H1 (cell line): ENCODE measurements around the gene GJD4. TPM values are rescaled to one million over a fixed set of nuclear protein-coding genes. Genes with fewer than 3 reads are reported as not detected.

Experiments used
- ATF2 ChIP-seq: IDR thresholded peaks from 2 replicates; pipeline ENCODE4 v1.6.1; 2012; ENCODE audit warnings: low read length, inconsistent platforms
- CBX8 ChIP-seq: fragments of 300-800, 300-1000 bp; sonication (generic); IDR thresholded peaks from 2 replicates; pipeline ENCODE4 v1.7.1; 2016; ENCODE audit warnings: low read depth, low read length, borderline replicate concordance
- CHD2 ChIP-seq: IDR thresholded peaks from 2 replicates; pipeline ENCODE4 v1.6.1; 2012; ENCODE audit warnings: low read length, improper control_type of control experiment
- CHD7 ChIP-seq: fragments of 300-600 bp; sonication (generic); IDR thresholded peaks from 2 replicates; pipeline ENCODE4 v1.7.1; 2012; ENCODE audit warnings: low read length, moderate library complexity, mild to moderate bottlenecking, inconsistent platforms; ENCODE audit not compliant: insufficient replicate concordance
- NRF1 ChIP-seq: IDR thresholded peaks from 2 replicates; pipeline ENCODE4 v1.6.1; 2011; ENCODE audit warnings: mild to moderate bottlenecking, low read depth, low read length, improper control_type of control experiment
- SP2 ChIP-seq: IDR thresholded peaks from 2 replicates; pipeline ENCODE4 v1.6.1; 2012; ENCODE audit warnings: mild to moderate bottlenecking, low read length, inconsistent platforms
- SRF ChIP-seq: IDR thresholded peaks from 2 replicates; pipeline ENCODE4 v1.6.1; 2011; ENCODE audit warnings: mild to moderate bottlenecking, low read depth, low read length, moderate library complexity
- polyA plus RNA-seq, 7 experiments: library from polyadenylated mRNA; depleted of rRNA in 3 of 7; stranded (reverse) in 5 of 7; unstranded in 2 of 7; fragments of >200 nt in 5 of 7; fragments of 200-250 nt in 2 of 7; gene quantifications; 1 replicate in 5 of 7; 2 replicates in 1 of 7; 4 replicates in 1 of 7; pipeline versions ENCODE4 v1.2.1 to v1.2.3, GENCODE V29; 2011 to 2013; ENCODE audit warnings: missing spikeins in 2 of 7, mixed read lengths in 2 of 7
- total RNA-seq: library from RNA; stranded (reverse); fragmentation: NEBNext Ultra II Directional; extraction: Animal tissue kit (Norgen Biotek cat#: 25700); gene quantifications from 2 replicates; pipeline ENCODE4 v1.2.1, GENCODE V29; 2021

The GJD4 gene
- total and polyA plus RNA-seq, 2 of the 8 experiments (the other 6 are each of a cell fraction or from before 2014, with no cell fraction given): not detected

- TF ChIP-seq CHD7: no peak
- TF ChIP-seq CBX8: no peak
- TF ChIP-seq SP2: no peak
- no peak for TF ChIP-seq SRF
- TF ChIP-seq NRF1: no peak
- TF ChIP-seq ATF2: no peak
- TF ChIP-seq CHD2: no peak
These were observed 31.8 kb downstream of the GJD4 start (continued) for GRCh38 chr10:35636956-35637355.
